MM.1S (cell line): ENCODE results near the gene TMEM238L.

Experiments used
- DNase-seq: peaks from one replicate; pipeline ENCODE4 v3.0.0-alpha.2; 2015
- H2AFZ ChIP-seq: fragments of 300-600 bp; sonication (generic); 2 replicates; pipeline ENCODE4 v1.6.0; 2016; ENCODE audit warnings: antibody characterized with exemption, low read length
- H3F3A ChIP-seq: fragments of 300-600 bp; sonication (generic); 2 replicates; pipeline ENCODE4 v1.6.1; 2016; ENCODE audit warnings: mild to moderate bottlenecking, antibody characterized with exemption, low read length, moderate library complexity, mixed read lengths; ENCODE audit not compliant: insufficient read depth
- H3K27ac ChIP-seq: fragments of 300-600 bp; sonication (generic); 2 replicates; pipeline ENCODE4 v1.5.1; 2016; ENCODE audit warnings: mild to moderate bottlenecking, low read length
- H3K27me3 ChIP-seq: fragments of 300-600 bp; sonication (generic); replicated peaks from 2 replicates; pipeline ENCODE4 v1.6.0; 2016; ENCODE audit warnings: low read length; ENCODE audit not compliant: insufficient read depth
- H3K36me3 ChIP-seq: fragments of 300-600 bp; sonication (generic); replicated peaks from 2 replicates; pipeline ENCODE4 v1.6.1; 2016; ENCODE audit warnings: mild to moderate bottlenecking, low read length, mixed read lengths; ENCODE audit not compliant: insufficient read depth
- H3K4me1 ChIP-seq: fragments of 300-600 bp; sonication (generic); 2 replicates; pipeline ENCODE4 v1.6.1; 2016; ENCODE audit warnings: low read length, mixed read lengths
- H3K4me2 ChIP-seq: fragments of 300-600 bp; sonication (generic); 2 replicates; pipeline ENCODE4 v1.6.0; 2016; ENCODE audit warnings: low read depth, low read length
- H3K4me3 ChIP-seq: fragments of 300-600 bp; sonication (generic); 2 replicates; pipeline ENCODE4 v1.5.1; 2016; ENCODE audit warnings: low read length, mixed read lengths
- H3K79me2 ChIP-seq: fragments of 300-600 bp; sonication (generic); 2 replicates; pipeline ENCODE4 v1.6.1; 2016; ENCODE audit warnings: mixed run types, low read length, mixed read lengths
- H3K9ac ChIP-seq: fragments of 300-600 bp; sonication (generic); 2 replicates; pipeline ENCODE4 v1.6.1; 2016; ENCODE audit warnings: low read length, mixed read lengths
- H3K9me2 ChIP-seq: fragments of 300-600 bp; sonication (generic); replicated peaks from 2 replicates; pipeline ENCODE4 v1.6.1; 2016; ENCODE audit warnings: mild to moderate bottlenecking, low read length, mixed read lengths; ENCODE audit not compliant: insufficient read depth
- H3K9me3 ChIP-seq: fragments of 300-600 bp; sonication (generic); replicated peaks from 2 replicates; pipeline ENCODE4 v1.6.1; 2016; ENCODE audit warnings: mild to moderate bottlenecking, low read length, mixed read lengths; ENCODE audit not compliant: insufficient read depth
- H4K20me1 ChIP-seq: fragments of 300-600 bp; sonication (generic); 2 replicates; pipeline ENCODE4 v1.6.1; 2016; ENCODE audit warnings: mild to moderate bottlenecking, low read length, moderate library complexity, mixed read lengths; ENCODE audit not compliant: insufficient read depth
- EZH2 ChIP-seq: fragments of 300-600 bp; sonication (generic); optimal IDR thresholded peaks from 2 replicates; pipeline ENCODE3; 2017; ENCODE audit warnings: low read depth, mild to moderate bottlenecking, antibody characterized with exemption, low read length, mixed read lengths
- EZH2phosphoT487 ChIP-seq: fragments of 300-600 bp; sonication (generic); IDR thresholded peaks from 2 replicates; pipeline ENCODE4 v1.6.1; 2018; ENCODE audit warnings: antibody characterized with exemption, low read length
- TF ChIP-seq, protein P1 (sequence below): fragments of 300-600 bp; sonication (generic); IDR thresholded peaks from 2 replicates; pipeline ENCODE4 v1.5.1; 2016; ENCODE audit warnings: antibody characterized with exemption, low read length, mixed read lengths

Gene TMEM238L

DNA sequence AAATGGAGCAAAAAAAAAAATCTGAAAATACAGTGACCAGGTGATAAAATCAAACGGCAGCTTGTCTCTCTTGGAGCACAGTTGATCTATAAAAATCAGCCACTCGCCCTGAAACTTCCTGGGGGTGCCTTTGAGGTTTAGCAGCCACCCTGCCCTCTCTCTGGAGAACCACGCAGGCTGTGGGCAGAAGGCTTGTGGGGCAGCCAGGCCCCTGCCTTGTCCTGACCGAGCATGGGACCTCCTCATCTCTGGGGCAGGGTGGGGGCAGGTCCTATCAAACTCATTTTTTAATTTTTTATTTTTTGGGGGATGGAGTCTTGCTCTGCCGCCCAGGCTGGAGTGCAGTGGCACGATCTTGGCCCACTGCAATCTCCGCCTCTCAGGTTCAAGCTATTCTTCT lies 5.0 kb downstream of the TMEM238L start:
- Histone ChIP-seq H3K4me1 (no peaks in the 10 kb centered on the region), H3F3A (no peaks in the 10 kb centered on the region), H3K9me3 (no peaks in the 10 kb centered on the region), H3K27me3 (no peaks in the 10 kb centered on the region), H3K79me2 (no peaks in the 10 kb centered on the region), H3K9me2 (no peaks in the 10 kb centered on the region), H3K9ac (no peak overlapping the region), H3K36me3 (no peaks in the 10 kb centered on the region), H2AFZ (no peak overlapping the region), H3K4me2 (no peak overlapping the region), H4K20me1 (no peaks in the 10 kb centered on the region), H3K4me3 (no peak overlapping the region), H3K27ac (no peak overlapping the region)
- no peak for DNase-seq
- TF ChIP-seq EZH2 (no peak), EZH2phosphoT487 (no peak)
- TF ChIP-seq, protein P1, sequence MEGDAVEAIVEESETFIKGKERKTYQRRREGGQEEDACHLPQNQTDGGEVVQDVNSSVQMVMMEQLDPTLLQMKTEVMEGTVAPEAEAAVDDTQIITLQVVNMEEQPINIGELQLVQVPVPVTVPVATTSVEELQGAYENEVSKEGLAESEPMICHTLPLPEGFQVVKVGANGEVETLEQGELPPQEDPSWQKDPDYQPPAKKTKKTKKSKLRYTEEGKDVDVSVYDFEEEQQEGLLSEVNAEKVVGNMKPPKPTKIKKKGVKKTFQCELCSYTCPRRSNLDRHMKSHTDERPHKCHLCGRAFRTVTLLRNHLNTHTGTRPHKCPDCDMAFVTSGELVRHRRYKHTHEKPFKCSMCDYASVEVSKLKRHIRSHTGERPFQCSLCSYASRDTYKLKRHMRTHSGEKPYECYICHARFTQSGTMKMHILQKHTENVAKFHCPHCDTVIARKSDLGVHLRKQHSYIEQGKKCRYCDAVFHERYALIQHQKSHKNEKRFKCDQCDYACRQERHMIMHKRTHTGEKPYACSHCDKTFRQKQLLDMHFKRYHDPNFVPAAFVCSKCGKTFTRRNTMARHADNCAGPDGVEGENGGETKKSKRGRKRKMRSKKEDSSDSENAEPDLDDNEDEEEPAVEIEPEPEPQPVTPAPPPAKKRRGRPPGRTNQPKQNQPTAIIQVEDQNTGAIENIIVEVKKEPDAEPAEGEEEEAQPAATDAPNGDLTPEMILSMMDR: no peak

- Histone ChIP-seq H3K27ac (no peak overlapping the region), H3K79me2 (no peaks in the 10 kb centered on the region), H3K4me2 (no peak overlapping the region)
Measured at GRCh38 chr17:10798332-10798749, 5.6 kb downstream of the TMEM238L start.

DNA sequence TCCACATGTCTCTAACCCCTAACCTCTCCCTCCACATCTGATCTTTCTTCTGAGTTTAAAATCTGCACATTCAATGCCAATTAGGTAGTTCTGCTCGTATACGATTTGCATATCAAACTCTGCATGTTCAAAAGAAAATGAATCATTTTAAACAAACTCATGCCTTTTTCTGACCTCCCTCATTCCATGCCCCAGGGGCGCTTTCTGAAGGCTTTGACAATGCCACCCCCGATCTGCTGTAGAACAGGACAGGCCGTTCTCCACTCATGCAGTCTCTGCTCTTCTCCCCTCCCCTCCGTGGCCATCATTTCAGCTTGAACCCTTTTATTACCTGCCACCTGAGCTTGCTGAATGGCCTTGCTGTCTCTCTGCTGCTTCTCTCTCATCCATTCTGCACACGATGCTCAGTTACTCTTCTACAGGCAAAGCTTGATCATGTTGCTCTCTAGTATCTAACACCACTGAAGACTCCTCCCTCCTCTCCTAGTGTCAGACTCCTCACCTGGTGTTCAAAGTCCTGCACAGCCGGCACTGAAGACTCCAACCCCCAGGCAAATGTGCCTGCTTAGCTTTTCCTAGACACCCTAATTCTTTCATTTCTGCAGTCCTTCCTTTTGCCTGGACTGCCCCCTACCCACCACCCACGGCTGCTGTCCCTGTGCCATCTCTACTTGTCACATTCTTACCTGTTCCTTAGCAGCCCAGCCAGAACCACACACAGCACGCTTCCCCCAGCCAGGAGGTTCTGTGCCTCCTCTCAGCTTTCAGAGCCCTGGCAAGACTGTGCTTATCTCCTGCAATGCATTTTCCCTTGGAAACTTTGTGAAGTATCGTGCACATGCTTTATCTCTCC lies 6.2 kb downstream of the TMEM238L start:
- no peaks in the 10 kb centered on the region for H3F3A ChIP-seq
- no peaks in the 10 kb centered on the region for H3K27me3 ChIP-seq
- H3K4me1 ChIP-seq: no peaks in the 10 kb centered on the region
- H3K9me2 ChIP-seq: no peaks in the 10 kb centered on the region
- no peak overlapping the region for H3K4me2 ChIP-seq
- no peaks in the 10 kb centered on the region for H3K9me3 ChIP-seq
- H3K4me3 ChIP-seq: no peak overlapping the region
- no peak overlapping the region for H3K27ac ChIP-seq
- no peak overlapping the region for H3K9ac ChIP-seq
- DNase-seq: no peak
- H2AFZ ChIP-seq: no peak overlapping the region
- H3K36me3 ChIP-seq: no peaks in the 10 kb centered on the region
- no peaks in the 10 kb centered on the region for H4K20me1 ChIP-seq
- H3K79me2 ChIP-seq: no peaks in the 10 kb centered on the region
- TF ChIP-seq, protein P1: no peak
- TF ChIP-seq EZH2phosphoT487 (no peak), EZH2 (no peak)

More at GRCh38 chr17:10798332-10798749, 5.6 kb downstream of the TMEM238L start:
- Histone ChIP-seq H2AFZ (no peak overlapping the region), H3K9ac (no peak overlapping the region), H4K20me1 (no peaks in the 10 kb centered on the region), H3K36me3 (no peaks in the 10 kb centered on the region), H3K4me3 (no peak overlapping the region), H3K4me1 (no peaks in the 10 kb centered on the region), H3K9me2 (no peaks in the 10 kb centered on the region), H3K9me3 (no peaks in the 10 kb centered on the region), H3K27me3 (no peaks in the 10 kb centered on the region), H3F3A (no peaks in the 10 kb centered on the region)
- TF ChIP-seq, protein P1: no peak
- TF ChIP-seq EZH2: no peak
- no peak for TF ChIP-seq EZH2phosphoT487
- DNase-seq: no peak
